ENCODE results near the gene AQP1.

AQP1 gene

GRCh38 chr7:30873656-30874055 lies 38.0 kb upstream of the AQP1 start:
- no peak for TF ChIP-seq CTCF (IDR thresholded peaks at IDR 0.05; ENCODE audit: extremely low read depth, insufficient read depth, missing control alignments)
- in situ Hi-C loops (cut with MboI; ENCODE audit: low pct_unique_long_range_greater_than_20kb, low sequenced_read_pairs, unreplicated experiment), result no loop called here
- no peak for DNase-seq (ENCODE audit: low spot score)

- no peak for TF ChIP-seq CTCF (IDR thresholded peaks at IDR 0.05; ENCODE audit: extremely low read depth, insufficient read depth, missing control alignments)
- in situ Hi-C loops (cut with MboI; ENCODE audit: low pct_unique_long_range_greater_than_20kb, low sequenced_read_pairs, unreplicated experiment), result no loop called here
- DNase-seq (ENCODE audit: low spot score), result no peak
Observed at GRCh38 chr7:30874656-30875302, 36.9 kb upstream of the AQP1 start.

GRCh38 chr7:30877015-30877769 lies 34.5 kb upstream of the AQP1 start:
- in situ Hi-C loops (cut with MboI; ENCODE audit: low pct_unique_long_range_greater_than_20kb, low sequenced_read_pairs, unreplicated experiment), result no loop called here
- DNase-seq (ENCODE audit: low spot score), result no peak
- TF ChIP-seq CTCF (IDR thresholded peaks at IDR 0.05; ENCODE audit: extremely low read depth, insufficient read depth, missing control alignments), result no peak

- DNase-seq (ENCODE audit: low spot score), result no peak
- in situ Hi-C loops (cut with MboI; ENCODE audit: low pct_unique_long_range_greater_than_20kb, low sequenced_read_pairs, unreplicated experiment), result no loop called here
- no peak for TF ChIP-seq CTCF (IDR thresholded peaks at IDR 0.05; ENCODE audit: extremely low read depth, insufficient read depth, missing control alignments)
Observed at GRCh38 chr7:30877993-30878392, 33.7 kb upstream of the AQP1 start.

GRCh38 chr7:30879139-30880124 lies 32.2 kb upstream of the AQP1 start:
- no peak for DNase-seq (ENCODE audit: low spot score)
- no peak for TF ChIP-seq CTCF (IDR thresholded peaks at IDR 0.05; ENCODE audit: extremely low read depth, insufficient read depth, missing control alignments)

GRCh38 chr7:30880125-30880720 lies 31.4 kb upstream of the AQP1 start:
- DNase-seq (ENCODE audit: low spot score), result no peak
- in situ Hi-C loops (cut with MboI; ENCODE audit: low pct_unique_long_range_greater_than_20kb, low sequenced_read_pairs, unreplicated experiment), result no loop called here
- TF ChIP-seq CTCF (IDR thresholded peaks at IDR 0.05; ENCODE audit: extremely low read depth, insufficient read depth, missing control alignments), result no peak

More at GRCh38 chr7:30879139-30880124, 32.2 kb upstream of the AQP1 start:
- in situ Hi-C loops (cut with MboI; ENCODE audit: low pct_unique_long_range_greater_than_20kb, low sequenced_read_pairs, unreplicated experiment), result no loop called here

All from GM13977 (cell line).